Spleen (tissue), 11 donors: ENCODE measurements around the gene FCRL5. TPM values are rescaled to one million over a fixed set of nuclear protein-coding genes. Genes with fewer than 3 reads are reported as not detected.

Experiments used
- DNase-seq: peaks from one replicate; pipeline ENCODE4 v3.0.0-alpha.2; 2020
- H3K27ac ChIP-seq, 8 donors: fragments of 200-600 bp; sonication (generic) in 7 of 8; 1 replicate in 4 of 8; 2 replicates in 4 of 8; pipeline versions ENCODE4 v1.5.0 to v1.8.0; 2016 to 2021; ENCODE audit warnings: inconsistent platforms in 4 of 8, mild to moderate bottlenecking in 4 of 8, moderate library complexity in 1 of 8
- H3K27me3 ChIP-seq, 7 donors: fragments of 200-600 bp; sonication (generic) in 6 of 7; replicated peaks in 1 of 7; 1 replicate in 4 of 7; 2 replicates in 3 of 7; pipeline versions ENCODE4 v1.5.0 to v1.8.0; 2016 to 2021; ENCODE audit warnings: inconsistent platforms in 3 of 7, mild to moderate bottlenecking in 1 of 7
- H3K36me3 ChIP-seq, 6 donors: fragments of 200-600 bp; sonication (generic) in 5 of 6; 1 replicate in 4 of 6; 2 replicates in 2 of 6; pipeline versions ENCODE4 v1.5.0 to v1.8.0; 2016 to 2021; ENCODE audit warnings: inconsistent platforms in 2 of 6
- H3K4me1 ChIP-seq, 6 donors: fragments of 200-600 bp; sonication (generic) in 5 of 6; 1 replicate in 3 of 6; 2 replicates in 3 of 6; pipeline versions ENCODE4 v1.5.0 to v1.8.0; 2016 to 2021; ENCODE audit warnings: inconsistent platforms in 3 of 6
- H3K4me3 ChIP-seq, 8 donors: fragments of 200-600 bp; sonication (generic) in 7 of 8; 1 replicate in 4 of 8; 2 replicates in 4 of 8; pipeline versions ENCODE4 v1.5.0 to v1.8.0; 2016 to 2021; ENCODE audit warnings: inconsistent platforms in 4 of 8, mild to moderate bottlenecking in 4 of 8, moderate library complexity in 2 of 8
- H3K9me3 ChIP-seq, 8 donors: fragments of 200-600 bp; sonication (generic) in 7 of 8; 1 replicate in 4 of 8; 2 replicates in 4 of 8; pipeline versions ENCODE4 v1.5.0 to v1.8.0; 2016 to 2021; ENCODE audit warnings: inconsistent platforms in 4 of 8
- CTCF ChIP-seq, 11 experiments: fragments of 200-600 bp in 7 of 11; fragments of 450-650 bp in 4 of 11; sonication (generic) in 4 of 11; IDR thresholded peaks in 8 of 11; conservative IDR thresholded peaks in 3 of 11; 1 replicate in 7 of 11; 2 replicates in 4 of 11; pipeline versions ENCODE4 v1.4.0 to v1.8.0; 2016 to 2021; ENCODE audit warnings: antibody characterized with exemption in 11 of 11, inconsistent platforms in 4 of 11, mild to moderate bottlenecking in 1 of 11
- POLR2A ChIP-seq, 3 donors: fragments of 450-650 bp; IDR thresholded peaks; one replicate each; pipeline ENCODE4 v1.5.1; 2017; ENCODE audit warnings: antibody characterized with exemption in 3 of 3, mild to moderate bottlenecking in 1 of 3
- POLR2AphosphoS5 ChIP-seq, 3 donors: sonication (generic); formaldehyde crosslinking; IDR thresholded peaks; one replicate each; pipeline ENCODE4 v1.5.1; 2017; ENCODE audit warnings: antibody characterized with exemption in 3 of 3
- WGBS, 5 donors: extraction: QIAGEN DNeasy Blood & Tissue Kit in 3 of 5; methylation state at CpG; one replicate each; pipeline versions ENCODE4 v1.1.5 to v1.1.7; 2013 to 2018; 5-methylcytosine and 5-hydroxymethylcytosine counted together
- intact Hi-C: fragments of 100-400 bp; cut with DNase I; formaldehyde crosslinking; loops from one replicate; pipeline ENCODE4 v1.15.0; 2023; ENCODE audit warnings: low total_unique reads
- polyA plus RNA-seq, 3 donors: library from polyadenylated mRNA; stranded (reverse); fragments of 200-250 nt; gene quantifications; one replicate each; pipeline ENCODE4 v1.2.1, GENCODE V29; 2013
- total RNA-seq, 7 donors: library from RNA; depleted of rRNA in 3 of 7; stranded (reverse); fragments of >200 nt in 3 of 7; fragmentation: NEBNext Ultra II Directional in 4 of 7; extraction: Animal tissue kit (Norgen Biotek cat#: 25700) in 4 of 7; gene quantifications; one replicate each; pipeline versions ENCODE4 v1.1.0 to v1.2.1, GENCODE V29; 2016 to 2021
- donor health status: healthy with polysubstance abuse.
- donor health status: DM: no; HTN: no; CAD: no; lungs with moderate emphysema.
- donor health status: DM: no; HTN: no; CAD: no.
- donor health status: Bipolar disorder and iron deficiency.
- donor health status: healthy.
- donor health status: DM: no; HTN: no; CAD: no.
- donor health status: DM: yes; HTN: yes; CAD: no.

Gene FCRL5
- total and polyA plus RNA-seq, 10 donors, result 51.0 to 111 (median 68.2) TPM

GRCh38 chr1:157580828-157581210 lies 28.5 kb upstream of the FCRL5 start:
- WGBS, 5 donors, result 67 to 88% (median 79%) methylated on average over 1 of the region's 1 CpG
- TF ChIP-seq POLR2AphosphoS5 (IDR thresholded peaks at IDR 0.05) (no peak), POLR2A (IDR thresholded peaks at IDR 0.05) (no peak), CTCF (IDR thresholded peaks at IDR 0.05 in 8 of 11, conservative IDR thresholded peaks at IDR 0.05 in 3 of 11) (no peak)
- peaks cover 0 to 11% (median 0%) of the 10 kb centered on the region in 7 donors for H3K27me3 ChIP-seq
- H3K4me1 ChIP-seq, result peaks cover 7 to 49% (median 23%) of the 10 kb centered on the region in 6 donors
- no peak for DNase-seq
- peaks cover 0 to 10% (median 8%) of the 10 kb centered on the region in 8 donors for H3K9me3 ChIP-seq
- no peak overlapping the region for H3K4me3 ChIP-seq
- intact Hi-C loops, result no loop called here
- no peaks in the 10 kb centered on the region for H3K36me3 ChIP-seq
- H3K27ac ChIP-seq, result no peak overlapping the region

GRCh38 chr1:157580179-157580827 lies 28.0 kb upstream of the FCRL5 start:
- WGBS, 5 donors, result 2 to 13% (median 9%) methylated on average over 4 of the region's 4 CpGs
- intact Hi-C loops, result no loop called here

GRCh38 chr1:157577420-157577819 lies 25.1 kb upstream of the FCRL5 start:
- H3K36me3 ChIP-seq, result no peaks in the 10 kb centered on the region
- TF ChIP-seq CTCF (IDR thresholded peaks at IDR 0.05 in 8 of 11, conservative IDR thresholded peaks at IDR 0.05 in 3 of 11), result no peak
- no peak for TF ChIP-seq POLR2A (IDR thresholded peaks at IDR 0.05)
- no peak for TF ChIP-seq POLR2AphosphoS5 (IDR thresholded peaks at IDR 0.05)
- WGBS, 5 donors, result 73 to 89% (median 80%) methylated on average over 3 of the region's 3 CpGs
- no peak overlapping the region for H3K4me3 ChIP-seq
- H3K4me1 ChIP-seq, result peaks cover 7 to 36% (median 21%) of the 10 kb centered on the region in 6 donors
- no peaks in the 10 kb centered on the region for H3K9me3 ChIP-seq
- DNase-seq, result no peak
- intact Hi-C loops, result loop anchor here (10.0 kb wide), 1 partner anchor 197 kb away; the partner anchor contains the start of gene FCRL2
- peaks cover 0 to 6% (median 0%) of the 10 kb centered on the region in 7 donors for H3K27me3 ChIP-seq
- H3K27ac ChIP-seq, result no peak overlapping the region

More at GRCh38 chr1:157580179-157580827, 28.0 kb upstream of the FCRL5 start:
- Histone ChIP-seq H3K36me3 (no peaks in the 10 kb centered on the region), H3K4me1 (peaks cover 7 to 49% (median 21%) of the 10 kb centered on the region in 6 donors), H3K9me3 (peaks cover 0 to 10% (median 8%) of the 10 kb centered on the region in 8 donors), H3K27me3 (peaks cover 0 to 11% (median 0%) of the 10 kb centered on the region in 7 donors), H3K27ac (no peak overlapping the region), H3K4me3 (no peak overlapping the region)
- TF ChIP-seq CTCF (IDR thresholded peaks at IDR 0.05 in 8 of 11, conservative IDR thresholded peaks at IDR 0.05 in 3 of 11), result peak; percentile 48 to 82 (median 71)
- no peak for TF ChIP-seq POLR2AphosphoS5 (IDR thresholded peaks at IDR 0.05)
- no peak for DNase-seq

GRCh38 chr1:157575744-157576143 lies 23.4 kb upstream of the FCRL5 start:
- DNase-seq, result no peak
- Histone ChIP-seq H3K27ac (no peak overlapping the region), H3K4me1 (peaks cover 5 to 22% (median 9%) of the 10 kb centered on the region in 6 donors), H3K27me3 (peaks cover 0 to 5% (median 0%) of the 10 kb centered on the region in 7 donors), H3K36me3 (no peaks in the 10 kb centered on the region), H3K9me3 (no peaks in the 10 kb centered on the region), H3K4me3 (no peak overlapping the region)
- WGBS, 5 donors, result 73 to 80% (median 76%) methylated on average over 2 of the region's 2 CpGs
- TF ChIP-seq POLR2A (IDR thresholded peaks at IDR 0.05), result no peak
- TF ChIP-seq POLR2AphosphoS5 (IDR thresholded peaks at IDR 0.05), result no peak
- TF ChIP-seq CTCF (IDR thresholded peaks at IDR 0.05 in 8 of 11, conservative IDR thresholded peaks at IDR 0.05 in 3 of 11), result no peak
- intact Hi-C loops, result loop anchor here (10.0 kb wide), 1 partner anchor 199 kb away; the partner anchor contains the start of gene FCRL2
